Globus pallidus (tissue), 1 donor: Measurements from ENCODE around the gene NUP93.

Experiments used
- DNase-seq: peaks from one replicate; pipeline ENCODE4 v3.0.0-alpha.2; 2015; ENCODE audit warnings: low spot score

NUP93 gene

GRCh38 chr16:56817056-56817455 lies 87.1 kb downstream of the NUP93 start:
- no peak for DNase-seq

DNA sequence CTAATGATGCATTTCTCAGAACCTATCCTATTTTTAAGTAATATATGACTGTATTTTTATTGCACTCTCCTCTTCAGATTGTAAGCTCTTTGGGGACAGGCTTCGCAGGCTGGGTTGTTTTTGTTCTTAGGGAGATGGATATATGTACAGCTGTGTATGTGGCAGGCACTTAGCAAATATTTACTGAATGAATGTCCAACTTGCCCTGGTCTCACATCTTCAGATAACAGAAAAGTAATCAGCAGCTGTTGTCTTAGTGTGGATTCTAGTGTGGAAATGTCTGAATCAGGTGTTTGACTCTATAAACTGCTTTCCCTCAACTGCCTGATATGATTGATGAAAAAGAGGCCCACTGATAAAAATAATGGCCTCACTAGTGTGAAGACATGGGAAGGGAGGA lies 88.0 kb downstream of the NUP93 start:
- no peak for DNase-seq

GRCh38 chr16:56823081-56823733 lies 93.3 kb downstream of the NUP93 start:
- no peak for DNase-seq

- peak; percentile 51 for DNase-seq
Measured at GRCh38 chr16:56824331-56824730, 94.4 kb downstream of the NUP93 start.

DNA sequence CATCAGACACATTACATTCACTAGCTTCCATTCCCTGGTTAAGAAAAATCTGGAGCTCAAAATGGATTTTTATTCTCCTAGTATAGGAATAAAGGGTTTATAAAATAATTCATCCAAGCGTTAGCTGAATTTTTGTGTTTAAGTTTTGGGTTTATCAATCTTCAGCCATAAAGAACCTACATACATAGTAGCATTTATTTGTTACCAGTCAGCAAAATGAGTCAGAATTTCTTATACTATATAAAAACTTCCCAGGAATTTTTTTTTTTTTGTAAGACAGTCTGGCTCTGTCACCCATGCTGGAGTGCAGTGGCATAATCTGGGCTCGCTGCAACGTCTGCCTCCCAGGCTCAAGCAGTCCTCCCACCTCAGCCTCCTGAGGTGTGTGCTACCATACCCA lies 94.9 kb downstream of the NUP93 start:
- DNase-seq = no peak

GRCh38 chr16:56825826-56826225 lies 95.9 kb downstream of the NUP93 start:
- no peak for DNase-seq

- no peak for DNase-seq
Measured at GRCh38 chr16:56828647-56829046, 98.7 kb downstream of the NUP93 start.

DNA sequence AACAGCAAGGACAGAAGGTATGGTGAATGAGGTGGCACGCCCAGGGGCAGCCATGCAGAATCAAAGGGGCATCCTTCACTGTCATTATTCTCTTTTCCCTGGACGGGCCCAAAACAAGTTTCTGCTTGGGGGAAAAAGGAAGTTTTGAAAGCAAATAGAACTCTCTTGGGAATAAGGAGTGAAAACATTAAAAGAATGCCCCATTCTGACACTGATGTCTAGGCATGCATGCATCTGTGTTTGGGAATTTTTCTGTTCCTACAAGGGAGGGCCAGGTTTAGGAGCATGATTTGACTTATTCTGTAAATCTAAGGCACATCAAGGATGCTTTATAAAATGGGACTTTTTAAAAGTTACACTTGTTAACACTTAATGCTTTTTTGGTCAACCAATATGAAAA lies 100.7 kb downstream of the NUP93 start:
- no peak for DNase-seq

- no peak for DNase-seq
Measured at GRCh38 chr16:56832768-56833167, 102.8 kb downstream of the NUP93 start.

DNA sequence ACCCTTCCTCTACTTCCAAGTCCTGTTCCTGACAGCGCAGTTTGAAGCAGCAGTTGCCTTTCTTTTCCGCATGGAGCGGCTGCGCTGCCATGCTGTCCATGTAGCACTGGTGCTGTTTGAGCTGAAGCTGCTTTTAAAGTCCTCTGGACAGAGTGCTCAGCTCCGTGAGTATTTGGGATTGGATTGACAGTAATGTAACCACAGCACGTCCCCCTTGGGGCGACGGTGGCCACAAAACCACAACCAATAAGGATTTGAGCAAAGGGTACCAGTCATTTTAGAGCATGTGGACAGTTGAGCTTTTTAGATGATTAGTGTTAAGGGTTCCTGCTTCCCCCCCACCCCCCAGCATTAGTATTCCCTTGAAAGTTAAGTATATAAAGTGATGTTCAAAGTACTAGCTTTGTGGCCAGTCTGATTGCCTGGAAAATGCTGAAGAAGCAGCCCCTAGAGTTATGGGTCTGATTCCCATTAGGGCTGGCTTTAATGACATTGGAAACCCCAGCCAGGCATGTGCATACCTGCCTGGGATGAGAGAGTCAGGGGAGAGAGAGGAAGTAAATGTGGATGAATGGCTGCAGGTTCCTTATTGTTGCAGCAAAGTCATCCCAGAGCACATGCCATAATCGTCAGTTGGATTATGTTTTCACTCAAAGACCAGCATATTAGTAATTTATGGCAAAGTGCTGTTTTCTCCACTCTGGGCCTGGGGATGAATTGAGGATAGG lies 103.5 kb downstream of the NUP93 start:
- no peak for DNase-seq

DNA sequence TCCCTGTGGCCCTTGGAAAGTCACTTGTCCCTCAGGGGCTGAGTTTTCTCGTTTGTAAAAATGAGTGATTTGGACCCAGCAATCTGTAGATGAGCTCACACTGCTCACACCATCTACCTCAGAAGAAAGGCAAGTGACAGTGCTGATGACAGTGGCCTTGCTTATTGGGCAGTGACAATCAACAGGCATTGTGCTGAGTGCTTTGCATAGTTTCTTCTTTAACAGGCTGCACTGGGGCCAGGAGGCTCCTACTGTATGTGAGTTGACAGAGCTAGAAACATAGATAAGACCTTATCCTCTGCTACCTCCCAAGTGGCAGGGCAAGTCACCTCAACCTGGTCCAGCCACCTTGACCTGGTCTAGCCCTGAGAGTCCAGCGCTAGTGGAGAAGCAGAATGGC lies 105.4 kb downstream of the NUP93 start:
- no peak for DNase-seq

- no peak for DNase-seq
Measured at GRCh38 chr16:56836410-56837230, 106.7 kb downstream of the NUP93 start.

- DNase-seq = no peak
Measured at GRCh38 chr16:56838622-56839337, 108.9 kb downstream of the NUP93 start.

- DNase-seq = no peak
Measured at GRCh38 chr16:56841233-56841632, 111.3 kb downstream of the NUP93 start.

DNA sequence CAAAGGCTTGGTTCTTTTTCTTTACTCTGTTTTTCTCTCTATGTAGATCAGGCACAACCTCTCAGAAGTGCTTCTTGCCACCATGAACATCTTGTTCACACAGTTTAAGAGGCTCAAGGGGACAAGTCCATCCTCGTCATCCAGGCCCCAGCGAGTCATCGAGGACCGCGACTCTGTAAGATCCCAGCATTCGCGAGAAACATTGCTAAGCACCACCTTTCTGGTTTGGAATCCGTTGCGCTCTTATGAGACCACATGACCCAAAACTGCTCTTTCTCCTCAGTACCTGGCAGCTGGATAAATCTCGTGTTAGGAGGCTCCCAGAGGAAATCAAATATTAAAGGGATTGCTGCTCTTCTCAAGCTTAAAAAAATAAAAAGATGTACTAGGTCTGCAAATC lies 111.7 kb downstream of the NUP93 start:
- DNase-seq = no peak

- no peak for DNase-seq
Measured at GRCh38 chr16:56842133-56842532, 112.2 kb downstream of the NUP93 start.

DNA sequence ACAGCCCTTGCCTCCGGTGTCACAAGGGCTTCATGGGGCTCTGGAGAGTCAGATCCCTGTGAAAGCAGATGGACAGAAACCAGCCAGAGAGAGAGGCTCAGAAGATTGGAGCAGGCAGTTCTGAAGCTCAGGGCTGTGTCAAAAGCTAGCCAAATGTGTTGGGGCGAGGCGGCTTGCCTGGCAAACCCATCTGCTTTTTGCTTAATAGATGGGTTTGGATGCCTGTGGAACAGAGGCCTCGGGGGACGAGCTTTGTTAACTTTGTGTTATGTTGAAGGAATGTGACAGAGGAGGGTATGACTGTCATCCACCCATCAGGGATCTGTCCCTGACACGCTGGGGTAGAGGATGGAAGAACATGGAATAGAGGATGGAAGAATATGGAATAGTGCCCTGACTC lies 114.1 kb downstream of the NUP93 start:
- no peak for DNase-seq

- DNase-seq = no peak
Measured at GRCh38 chr16:56847173-56847910, 117.4 kb downstream of the NUP93 start.

DNA sequence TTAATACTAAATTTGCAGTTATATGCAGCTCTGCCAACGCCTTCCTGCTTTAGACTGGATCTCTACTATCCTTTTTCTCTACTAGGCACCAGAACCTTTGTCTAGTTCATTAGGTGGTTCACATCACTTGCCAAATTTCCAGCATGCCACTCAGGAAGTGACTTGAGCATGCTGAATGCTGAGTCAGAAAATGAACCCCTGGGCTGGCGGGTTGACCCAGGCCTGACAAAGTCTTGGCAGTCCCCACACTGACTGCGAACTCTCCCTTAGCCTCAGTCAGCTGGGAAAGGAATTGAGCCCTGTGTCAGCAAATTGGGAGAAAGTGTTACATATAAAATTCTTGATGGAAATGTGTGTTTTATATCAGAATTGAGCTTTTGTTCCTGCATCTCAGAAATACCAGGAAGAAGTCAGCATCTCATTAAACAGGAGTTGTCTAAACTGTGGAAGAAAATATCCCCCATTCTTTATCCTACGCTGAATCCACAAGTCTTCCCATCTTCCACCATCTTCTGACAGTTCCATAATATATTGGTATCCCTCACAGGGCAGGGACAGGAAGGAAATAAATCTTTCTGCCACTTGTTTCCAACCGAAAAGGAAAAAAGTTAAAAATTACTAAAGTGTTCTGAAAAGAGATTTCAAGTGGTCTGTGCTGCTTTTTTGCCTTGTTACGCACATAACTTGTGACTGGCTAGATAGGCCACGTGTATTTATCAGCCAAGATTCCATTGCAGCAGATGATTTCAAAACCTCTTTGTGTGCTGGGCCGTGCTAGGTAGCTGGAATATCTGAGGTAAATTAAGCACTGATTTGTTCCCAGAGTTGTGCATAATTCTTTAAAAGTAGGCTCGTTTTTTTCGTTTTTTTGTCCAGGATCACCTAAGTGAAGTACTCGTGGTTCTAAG lies 118.4 kb downstream of the NUP93 start:
- no peak for DNase-seq

GRCh38 chr16:56848955-56849689 lies 119.2 kb downstream of the NUP93 start:
- DNase-seq = no peak
